Smooth muscle cell (in vitro differentiated cells): ENCODE results near the gene MARCO. TPM values are rescaled to one million over a fixed set of nuclear protein-coding genes. Genes with fewer than 3 reads are reported as not detected.

Experiments used
- DNase-seq: peaks from one replicate; lab custom pipeline; 2025; ENCODE audit not compliant: unreplicated experiment; lab: John Stamatoyannopoulos, UW
- H2AFZ ChIP-seq: fragments of 200-600 bp; sonication (generic); 2 replicates; pipeline ENCODE4 v1.6.0; 2016; ENCODE audit warnings: antibody characterized with exemption, low read depth, mild to moderate bottlenecking
- H3F3A ChIP-seq: fragments of 200-600 bp; sonication (generic); 2 replicates; pipeline ENCODE4 v1.6.0; 2017; ENCODE audit warnings: antibody characterized with exemption, low read depth
- H3K27ac ChIP-seq: fragments of 200-600 bp; sonication (generic); 2 replicates; pipeline ENCODE4 v1.5.1; 2016; ENCODE audit warnings: low read depth, mild to moderate bottlenecking
- H3K27me3 ChIP-seq: fragments of 200-600 bp; sonication (generic); 2 replicates; pipeline ENCODE4 v1.6.1; 2016; ENCODE audit warnings: low read depth, mild to moderate bottlenecking
- H3K36me3 ChIP-seq: fragments of 200-600 bp; sonication (generic); 2 replicates; pipeline ENCODE4 v1.5.1; 2016; ENCODE audit warnings: low read depth
- H3K4me1 ChIP-seq: fragments of 200-600 bp; sonication (generic); 2 replicates; pipeline ENCODE4 v1.5.1; 2016; ENCODE audit warnings: low read depth
- H3K4me2 ChIP-seq: fragments of 200-600 bp; sonication (generic); 2 replicates; pipeline ENCODE4 v1.6.0; 2016; ENCODE audit warnings: mild to moderate bottlenecking
- H3K4me3 ChIP-seq: fragments of 200-600 bp; sonication (generic); 2 replicates; pipeline ENCODE4 v1.5.1; 2016; ENCODE audit warnings: mild to moderate bottlenecking
- H3K79me2 ChIP-seq: fragments of 200-600 bp; sonication (generic); 2 replicates; pipeline ENCODE4 v1.6.0; 2016; ENCODE audit warnings: low read depth, mild to moderate bottlenecking
- H3K9ac ChIP-seq: fragments of 200-600 bp; sonication (generic); 2 replicates; pipeline ENCODE4 v1.6.0; 2016; ENCODE audit warnings: low read depth
- H3K9me3 ChIP-seq: fragments of 200-600 bp; sonication (generic); replicated peaks from 2 replicates; pipeline ENCODE4 v1.5.1; 2016; ENCODE audit warnings: low read depth
- H4K20me1 ChIP-seq: fragments of 200-600 bp; sonication (generic); 2 replicates; pipeline ENCODE4 v1.6.0; 2016; ENCODE audit warnings: low read depth
- WGBS: methylation state at CpG from one replicate; pipeline ENCODE4 v1.1.7; 2016; ENCODE audit warnings: low lambda C conversion rate; 5-methylcytosine and 5-hydroxymethylcytosine counted together
- polyA plus RNA-seq: library from polyadenylated mRNA; unstranded; fragments of >200 nt; fragmentation: Nextera tagmentation; extraction: Ambion mirVana; gene quantifications from 2 replicates; pipeline ENCODE4 v1.2.1, GENCODE V29; 2016
- total RNA-seq: library from RNA; depleted of rRNA; stranded (reverse); fragments of >200 nt; gene quantifications from 2 replicates; pipeline ENCODE4 v1.2.3, GENCODE V29; 2014
- TF ChIP-seq, protein P1 (sequence below): fragments of 200-600 bp; sonication (generic); IDR thresholded peaks from 2 replicates; pipeline ENCODE4 v1.5.1; 2017; ENCODE audit warnings: borderline replicate concordance, mild to moderate bottlenecking, antibody characterized with exemption; ENCODE audit not compliant: insufficient read depth, poor library complexity, severe bottlenecking

MARCO gene
- total and polyA plus RNA-seq, 2 experiments from 2014 or later: not detected

DNA sequence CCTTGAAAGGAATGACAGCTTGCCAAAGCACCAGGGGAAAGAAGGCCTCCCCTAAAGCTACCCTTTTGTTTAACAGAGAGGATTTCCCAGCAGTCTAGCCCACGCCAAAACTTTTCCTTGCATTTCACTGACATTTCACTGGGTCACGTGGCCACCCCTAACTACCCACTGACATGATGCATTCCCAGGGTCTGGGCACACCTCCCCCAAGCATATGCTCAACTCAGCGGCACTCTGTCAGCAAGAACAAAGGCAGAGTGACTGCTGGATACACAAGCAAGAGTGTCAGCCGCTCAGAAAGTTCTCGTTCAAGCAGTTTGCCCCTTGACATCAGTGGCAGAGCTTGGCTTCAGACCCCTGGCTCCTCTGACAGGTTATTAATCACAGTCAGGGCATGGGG, 34.2 kb upstream of the MARCO start:
- no peaks in the 10 kb centered on the region for H3K9me3 ChIP-seq
- H3K4me3 ChIP-seq: no peak overlapping the region
- H3K27me3 ChIP-seq: no peaks in the 10 kb centered on the region
- no peak overlapping the region for H3K4me2 ChIP-seq
- no peaks in the 10 kb centered on the region for H3F3A ChIP-seq
- WGBS: 61% methylated on average over 5 of the region's 5 CpGs
- H4K20me1 ChIP-seq: no peaks in the 10 kb centered on the region
- H3K36me3 ChIP-seq: no peaks in the 10 kb centered on the region
- TF ChIP-seq, protein P1, sequence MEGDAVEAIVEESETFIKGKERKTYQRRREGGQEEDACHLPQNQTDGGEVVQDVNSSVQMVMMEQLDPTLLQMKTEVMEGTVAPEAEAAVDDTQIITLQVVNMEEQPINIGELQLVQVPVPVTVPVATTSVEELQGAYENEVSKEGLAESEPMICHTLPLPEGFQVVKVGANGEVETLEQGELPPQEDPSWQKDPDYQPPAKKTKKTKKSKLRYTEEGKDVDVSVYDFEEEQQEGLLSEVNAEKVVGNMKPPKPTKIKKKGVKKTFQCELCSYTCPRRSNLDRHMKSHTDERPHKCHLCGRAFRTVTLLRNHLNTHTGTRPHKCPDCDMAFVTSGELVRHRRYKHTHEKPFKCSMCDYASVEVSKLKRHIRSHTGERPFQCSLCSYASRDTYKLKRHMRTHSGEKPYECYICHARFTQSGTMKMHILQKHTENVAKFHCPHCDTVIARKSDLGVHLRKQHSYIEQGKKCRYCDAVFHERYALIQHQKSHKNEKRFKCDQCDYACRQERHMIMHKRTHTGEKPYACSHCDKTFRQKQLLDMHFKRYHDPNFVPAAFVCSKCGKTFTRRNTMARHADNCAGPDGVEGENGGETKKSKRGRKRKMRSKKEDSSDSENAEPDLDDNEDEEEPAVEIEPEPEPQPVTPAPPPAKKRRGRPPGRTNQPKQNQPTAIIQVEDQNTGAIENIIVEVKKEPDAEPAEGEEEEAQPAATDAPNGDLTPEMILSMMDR: no peak
- H2AFZ ChIP-seq: no peak overlapping the region
- no peak overlapping the region for H3K27ac ChIP-seq
- H3K9ac ChIP-seq: no peak overlapping the region
- DNase-seq: no peak
- H3K4me1 ChIP-seq: no peaks in the 10 kb centered on the region
- H3K79me2 ChIP-seq: no peaks in the 10 kb centered on the region

DNA sequence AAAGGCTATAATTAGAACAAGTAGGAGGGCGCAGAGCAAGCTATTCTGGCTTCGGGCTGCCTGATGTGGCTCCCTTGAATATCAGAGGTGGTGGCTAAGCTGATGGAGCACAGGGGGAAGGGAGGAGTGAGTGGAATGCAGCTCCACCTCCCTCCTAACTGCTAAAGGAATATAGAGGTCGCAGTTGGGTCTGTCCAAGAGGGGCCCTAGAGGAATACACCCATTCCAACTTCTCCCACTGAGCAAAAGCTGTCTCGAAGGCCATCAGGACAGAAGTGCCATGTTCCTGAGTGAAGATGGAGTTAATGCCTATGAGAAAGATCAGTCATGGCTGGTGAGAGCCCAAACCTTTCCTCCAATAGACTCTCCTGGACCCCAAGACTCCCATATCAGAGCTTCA, 32.8 kb upstream of the MARCO start:
- WGBS: 71% methylated on average over 4 of the region's 4 CpGs
- no peaks in the 10 kb centered on the region for H3K36me3 ChIP-seq

DNA sequence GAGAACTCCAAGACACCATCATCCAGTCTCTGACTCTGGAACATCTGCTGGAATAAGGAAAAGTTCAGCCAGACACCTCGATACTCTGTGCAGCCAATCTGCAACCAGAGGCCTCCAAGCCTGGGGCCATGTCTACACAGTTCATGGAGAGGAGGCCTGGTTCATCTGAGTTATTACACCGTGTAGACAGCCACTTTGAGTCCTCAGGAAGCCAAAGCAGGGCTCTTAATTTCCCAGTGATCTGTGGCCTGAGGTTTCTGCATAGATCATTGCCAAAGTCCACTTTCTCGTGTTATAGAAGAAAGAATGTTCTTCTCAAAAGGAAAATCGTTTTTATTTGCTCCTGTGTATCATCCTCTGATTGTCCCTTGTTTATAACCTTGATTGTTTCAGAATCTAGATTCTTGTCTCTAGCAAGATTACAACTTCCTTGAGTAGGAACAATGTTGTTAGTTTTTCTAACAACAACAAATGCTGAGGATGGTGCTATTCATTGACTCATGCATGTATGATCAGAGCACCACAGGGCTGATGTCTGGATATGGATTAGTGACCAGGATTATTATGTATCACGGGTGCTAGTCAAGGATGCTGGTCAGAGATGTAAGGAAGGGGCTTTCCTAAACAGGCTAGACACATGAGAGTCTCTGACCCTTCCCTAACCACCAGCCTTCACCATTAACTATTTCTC, 30.7 kb upstream of the MARCO start:
- TF ChIP-seq, protein P1: no peak
- Histone ChIP-seq H3K4me3 (no peak overlapping the region), H3K4me2 (no peak overlapping the region), H3K79me2 (no peaks in the 10 kb centered on the region), H4K20me1 (no peaks in the 10 kb centered on the region), H3K4me1 (no peaks in the 10 kb centered on the region), H3K9me3 (no peaks in the 10 kb centered on the region), H3K36me3 (no peaks in the 10 kb centered on the region), H3F3A (no peaks in the 10 kb centered on the region), H2AFZ (no peak overlapping the region), H3K9ac (no peak overlapping the region), H3K27me3 (no peaks in the 10 kb centered on the region), H3K27ac (no peak overlapping the region)
- WGBS: 64% methylated on average over 5 of the region's 5 CpGs
- DNase-seq: no peak

More for the DNA sequence above, 32.8 kb upstream of the MARCO start:
- Histone ChIP-seq H4K20me1 (no peaks in the 10 kb centered on the region), H2AFZ (no peak overlapping the region), H3K9me3 (no peaks in the 10 kb centered on the region), H3F3A (no peaks in the 10 kb centered on the region), H3K27ac (no peak overlapping the region), H3K4me2 (no peak overlapping the region), H3K4me1 (no peaks in the 10 kb centered on the region), H3K27me3 (no peaks in the 10 kb centered on the region), H3K4me3 (no peak overlapping the region), H3K9ac (no peak overlapping the region), H3K79me2 (no peaks in the 10 kb centered on the region)
- DNase-seq: no peak
- TF ChIP-seq, protein P1: no peak

DNA sequence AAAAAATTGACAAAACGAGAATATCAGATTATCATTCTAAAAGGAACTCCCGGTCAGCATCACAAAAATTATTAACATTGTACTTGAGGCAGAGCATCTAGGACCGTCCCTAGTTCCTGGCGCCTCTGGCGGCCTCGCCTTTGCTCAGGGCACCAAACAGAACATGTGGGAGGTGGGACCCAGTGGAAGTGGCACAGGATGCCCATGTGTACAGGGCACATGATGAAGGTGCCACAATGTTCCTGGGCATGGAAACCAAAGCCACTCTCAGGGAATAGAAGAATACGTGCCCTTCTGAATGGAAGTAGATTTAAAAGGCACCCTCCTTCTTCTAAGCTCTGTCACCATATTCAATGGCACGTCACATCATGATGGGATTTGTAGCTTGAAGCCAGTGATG, 30.1 kb upstream of the MARCO start:
- DNase-seq: no peak
- Histone ChIP-seq H3K9ac (no peak overlapping the region), H4K20me1 (no peaks in the 10 kb centered on the region), H3K4me3 (no peak overlapping the region), H3K4me1 (no peaks in the 10 kb centered on the region), H3F3A (no peaks in the 10 kb centered on the region), H3K27me3 (no peaks in the 10 kb centered on the region), H3K79me2 (no peaks in the 10 kb centered on the region), H3K9me3 (no peaks in the 10 kb centered on the region), H3K27ac (no peak overlapping the region), H3K4me2 (no peak overlapping the region), H2AFZ (no peak overlapping the region), H3K36me3 (no peaks in the 10 kb centered on the region)
- TF ChIP-seq, protein P1: no peak
- WGBS: 83% methylated on average over 8 of the region's 8 CpGs
